DND-41 (cell line): Measurements from ENCODE around the gene PDCD4.

ENCODE experiments used
- CTCF ChIP-seq: IDR thresholded peaks from 2 replicates; pipeline ENCODE4 v1.5.1; 2012; ENCODE audit warnings: borderline replicate concordance, low read length, moderate library complexity, mild to moderate bottlenecking; ENCODE audit not compliant: poor library complexity, severe bottlenecking; ENCODE audit errors: extremely low read depth
- EZH2 ChIP-seq: IDR thresholded peaks from 3 replicates; pipeline ENCODE4 v1.6.1; 2012; ENCODE audit warnings: borderline replicate concordance, low read depth, mild to moderate bottlenecking, moderate library complexity, low read length, inconsistent platforms; ENCODE audit not compliant: severe bottlenecking

- TF ChIP-seq CTCF = no peak
- no peak for TF ChIP-seq EZH2
Measured at GRCh38 chr10:110848106-110848505, 23.6 kb upstream of the PDCD4 start.
